HG03066 (cell line): Measurements from ENCODE around the gene C1QTNF9.
"Not testable (repeated sequence)": the region's sequence is repeated elsewhere in the genome, so short reads cannot be mapped to it uniquely, and the experiment has no call there.

Experiments used
- ATAC-seq: cut with Tn5 transposase; IDR thresholded peaks from one replicate; pipeline ENCODE4 v1.9.1; 2021; ENCODE audit warnings: low read depth; ENCODE audit not compliant: unreplicated experiment

C1QTNF9 gene

DNA sequence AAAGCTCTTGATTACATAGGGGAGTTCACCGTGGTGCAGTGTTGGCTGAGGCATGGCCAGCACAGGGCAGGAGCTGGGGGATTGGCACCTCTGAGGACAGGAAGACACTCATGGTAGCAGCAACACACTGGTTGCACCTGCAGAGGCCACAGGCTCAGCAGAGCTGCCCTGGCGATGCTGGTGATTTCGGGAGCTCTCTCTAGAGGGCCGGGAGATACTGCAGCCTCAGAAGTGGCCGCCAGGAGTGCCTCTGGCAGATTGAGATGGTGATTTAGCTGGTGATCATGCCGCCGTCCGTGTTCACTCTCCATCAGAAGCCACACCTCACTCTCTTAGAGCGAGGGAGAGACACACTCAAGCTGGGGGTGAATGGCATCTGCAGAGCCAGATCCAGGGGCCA lies 49.9 kb downstream of the C1QTNF9 start:
- not testable (repeated sequence) for ATAC-seq

DNA sequence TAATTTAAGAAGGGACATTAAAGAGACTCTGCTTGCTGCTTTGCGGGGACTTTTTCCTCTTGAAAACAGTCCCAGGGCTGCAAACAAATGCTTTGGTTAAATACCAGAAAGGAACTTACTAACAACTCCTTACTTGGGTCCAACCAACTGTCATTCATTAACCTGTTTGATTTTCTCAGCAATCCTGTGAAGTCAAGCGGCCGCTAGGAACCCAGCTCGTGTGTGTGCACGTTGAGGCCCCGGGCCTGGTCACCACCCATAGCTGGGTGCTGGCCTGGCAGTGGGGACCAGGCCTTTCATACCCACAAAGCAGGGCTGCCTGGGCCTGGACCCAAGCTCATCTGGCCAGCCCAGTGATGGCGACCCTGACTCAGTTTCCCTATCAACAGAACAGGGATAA lies 50.7 kb downstream of the C1QTNF9 start:
- no peak for ATAC-seq

DNA sequence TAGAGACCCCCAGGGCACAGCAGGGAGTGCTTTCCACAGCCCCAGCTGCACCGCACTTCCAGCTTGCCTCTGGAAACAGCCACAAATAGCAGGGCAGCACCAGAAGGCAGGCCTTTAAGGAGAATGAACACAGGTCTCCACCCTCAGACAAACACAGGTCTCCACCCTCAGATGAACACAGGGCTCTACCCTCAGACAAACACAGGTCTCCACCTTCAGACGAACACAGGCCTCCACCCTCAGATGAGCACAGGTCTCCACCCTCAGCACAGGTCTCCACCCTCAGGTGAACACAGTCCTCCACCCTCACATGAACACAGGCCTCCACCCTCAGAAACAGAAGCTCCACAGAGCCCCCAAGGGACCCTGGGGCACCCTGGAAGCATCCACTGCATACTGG lies 51.7 kb downstream of the C1QTNF9 start:
- ATAC-seq, result no peak

GRCh38 chr13:24361852-24362366 lies 52.5 kb downstream of the C1QTNF9 start:
- no peak for ATAC-seq

DNA sequence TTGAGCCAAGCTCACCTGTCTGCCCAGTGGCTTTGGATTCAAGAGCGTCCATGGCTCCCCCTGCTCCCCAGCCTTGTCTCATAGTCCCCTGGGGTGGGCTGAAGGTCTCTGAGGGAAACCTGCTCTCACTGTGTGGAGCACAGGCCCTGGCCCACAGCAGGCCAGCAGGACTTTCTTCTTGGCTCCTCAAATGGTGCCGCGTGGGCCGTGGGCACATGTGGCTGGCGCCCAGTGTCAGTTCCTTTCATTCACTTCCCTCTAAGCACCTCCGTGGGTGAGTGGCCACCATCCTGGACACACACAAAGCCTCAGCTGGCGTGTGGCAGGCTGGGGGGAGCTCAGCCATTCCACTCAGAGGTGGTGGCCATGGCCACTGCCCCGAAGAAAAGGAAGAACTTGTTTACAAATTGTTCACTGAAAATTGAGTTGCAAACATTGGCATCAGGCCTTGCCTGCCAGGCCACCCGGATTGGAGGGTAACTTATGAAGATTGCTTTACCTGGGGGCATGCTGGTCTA lies 53.1 kb downstream of the C1QTNF9 start:
- ATAC-seq, result no peak

- no peak for ATAC-seq
Observed at GRCh38 chr13:24365191-24365590, 55.8 kb downstream of the C1QTNF9 start.

- not testable (repeated sequence) for ATAC-seq
Observed at GRCh38 chr13:24366315-24366714, 56.9 kb downstream of the C1QTNF9 start.

GRCh38 chr13:24371273-24371672 lies 61.9 kb downstream of the C1QTNF9 start:
- ATAC-seq, result not testable (repeated sequence)
